ENCODE data around the gene DNAJB7. TPM values are rescaled to one million over a fixed set of nuclear protein-coding genes. Genes with fewer than 3 reads are reported as not detected.
A peak's percentile ranks its signal among the peaks of the same experiment; 100 is the strongest.

DNAJB7 gene
- total RNA-seq, 1 experiment from 2014 or later: not detected

GRCh38 chr22:40817737-40818136 is 44.2 kb downstream of the DNAJB7 start:
- Histone ChIP-seq H2AK5ac (ENCODE audit: insufficient read length, low read length) (no peak overlapping the region), H2BK12ac (ENCODE audit: insufficient read length, low read depth, low read length) (no peak overlapping the region), H4K20me1 (ENCODE audit: control insufficient read depth, insufficient read depth, insufficient read length) (no peaks in the 10 kb centered on the region), H4K91ac (ENCODE audit: insufficient read length, low read depth, low read length) (no peak overlapping the region), H3K9me3 (ENCODE audit: control insufficient read depth, low read depth, low read length) (no peaks in the 10 kb centered on the region), H3T11ph (ENCODE audit: low read length) (no peak overlapping the region), H2BK20ac (ENCODE audit: low read depth, low read length, poor library complexity, severe bottlenecking) (no peak overlapping the region), H2BK15ac (ENCODE audit: low read depth, low read length) (no peak overlapping the region), H3K27ac (ENCODE audit: insufficient read length, low read depth, low read length) (no peak overlapping the region), H3K27me3 (ENCODE audit: insufficient read depth, low read length) (no peaks in the 10 kb centered on the region), H3K79me1 (ENCODE audit: insufficient read depth, low read depth, low read length, poor library complexity, severe bottlenecking) (peaks cover 9% of the 10 kb centered on the region), H3K14ac (ENCODE audit: insufficient read depth, low read length) (no peak overlapping the region), H2BK120ac (ENCODE audit: low read depth, low read length, poor library complexity, severe bottlenecking) (no peak overlapping the region), H3K4ac (ENCODE audit: low read depth, low read length) (no peak overlapping the region), H2AFZ (ENCODE audit: low read length) (no peak overlapping the region), H3K23ac (ENCODE audit: insufficient read length, low read depth, low read length) (no peak overlapping the region), H3K18ac (ENCODE audit: insufficient read length, low read depth, low read length) (no peak overlapping the region), H3K56ac (ENCODE audit: insufficient read length, low read depth, low read length) (no peak overlapping the region), H3K79me2 (ENCODE audit: insufficient read depth, low read length) (peaks cover 13% of the 10 kb centered on the region; the same call in 1 of the 2 replicates), H3K23me2 (ENCODE audit: insufficient read length, low read depth, low read length, poor library complexity, severe bottlenecking) (peaks cover 10% of the 10 kb centered on the region), H3K9ac (ENCODE audit: extremely low read depth, insufficient read length, low read length) (no peak overlapping the region), H4K8ac (replicated peaks; ENCODE audit: insufficient read length, low read depth, low read length) (no peak overlapping the region), H3K4me2 (ENCODE audit: insufficient read depth, insufficient read length, low read length) (peak overlapping the region; percentile 87), H2BK5ac (ENCODE audit: insufficient read length, low read length) (no peak overlapping the region), H4K5ac (ENCODE audit: insufficient read length, low read depth, low read length) (no peak overlapping the region), H3K4me1 (ENCODE audit: insufficient read depth, low read length) (peaks cover 3% of the 10 kb centered on the region; the same call in 1 of the 2 replicates)
- DNase-seq: no peak
- TF ChIP-seq CTCF (conservative IDR thresholded peaks at IDR 0.05): no peak
- Mint-ChIP-seq H3K27ac (no peak overlapping the region), H3K4me1 (peaks cover 23% of the 10 kb centered on the region in 2 experiments), H3K9me3 (no peaks in the 10 kb centered on the region), H3K36me3 (ENCODE audit: insufficient read depth in 1 of 3, low read depth in 3 of 3) (peaks cover 0 to 12% (median 9%) of the 10 kb centered on the region in 3 experiments; a peak in 5 of 7 replicates), H3K4me3 (peak overlapping the region; percentile 96 to 97), H3K27me3 (ENCODE audit: low read depth) (no peaks in the 10 kb centered on the region; the same call in 1 of the 2 replicates)
- WGBS (ENCODE audit: extremely low coverage, insufficient read length, low lambda C conversion rate): no CpG with 5 or more reads among the region's 4 CpGs
